Astrocyte (in vitro differentiated cells and primary cell): ENCODE measurements around the gene LRBA. TPM values are rescaled to one million over a fixed set of nuclear protein-coding genes. Genes with fewer than 3 reads are reported as not detected.

Experiments used
- DNase-seq: peaks from one replicate; pipeline ENCODE4 v3.0.0-alpha.2; 2010; ENCODE audit warnings: low read depth
- FAIRE-seq: peaks from 2 replicates; lab custom pipeline; 2011; peaks lifted over from hg19 to GRCh38; lab: Jason Lieb, UNC
- H2AFZ ChIP-seq: 2 replicates; pipeline ENCODE4 v1.6.0; 2012; ENCODE audit warnings: low read depth, low read length, inconsistent platforms
- H3K27ac ChIP-seq: 2 replicates; pipeline ENCODE4 v1.5.1; 2011; ENCODE audit warnings: low read depth, low read length, inconsistent platforms
- H3K27me3 ChIP-seq: 2 replicates; pipeline ENCODE4 v1.6.0; 2011; ENCODE audit warnings: low read length, inconsistent platforms; ENCODE audit not compliant: insufficient read depth
- H3K36me3 ChIP-seq: 2 replicates; pipeline ENCODE4 v1.5.1; 2011; ENCODE audit warnings: low read length, inconsistent platforms; ENCODE audit not compliant: insufficient read depth
- H3K4me1 ChIP-seq: 2 replicates; pipeline ENCODE4 v1.5.1; 2011; ENCODE audit warnings: low read length, inconsistent platforms; ENCODE audit not compliant: insufficient read depth
- H3K4me2 ChIP-seq: 2 replicates; pipeline ENCODE4 v1.6.0; 2012; ENCODE audit warnings: low read length, inconsistent platforms
- H3K4me3 ChIP-seq: 2 replicates; pipeline ENCODE4 v1.5.1; 2011; ENCODE audit warnings: low read depth, mild to moderate bottlenecking, low read length, inconsistent platforms; ENCODE audit not compliant: insufficient read depth
- H3K79me2 ChIP-seq: 2 replicates; pipeline ENCODE4 v1.6.0; 2012; ENCODE audit warnings: mild to moderate bottlenecking, low read length, inconsistent platforms; ENCODE audit not compliant: insufficient read depth
- H3K9ac ChIP-seq: 2 replicates; pipeline ENCODE4 v1.6.0; 2012; ENCODE audit warnings: mild to moderate bottlenecking, low read length, inconsistent platforms
- H3K9me3 ChIP-seq: 2 replicates; pipeline ENCODE4 v1.5.1; 2012; ENCODE audit warnings: low read depth, mild to moderate bottlenecking, low read length, inconsistent platforms; ENCODE audit not compliant: insufficient read depth
- H4K20me1 ChIP-seq: 2 replicates; pipeline ENCODE4 v1.6.0; 2012; ENCODE audit warnings: low read length, inconsistent platforms; ENCODE audit not compliant: insufficient read depth
- H3K27ac Mint-ChIP-seq: one replicate; pipeline ENCODE4 v1.8.0; 2021; ENCODE audit warnings: mild to moderate bottlenecking, mixed read lengths; ENCODE audit not compliant: unreplicated experiment
- H3K27me3 Mint-ChIP-seq: one replicate; pipeline ENCODE4 v1.8.0; 2021; ENCODE audit warnings: low read depth, mixed read lengths; ENCODE audit not compliant: unreplicated experiment
- H3K36me3 Mint-ChIP-seq: one replicate; pipeline ENCODE4 v1.8.0; 2021; ENCODE audit warnings: low read depth, mixed read lengths; ENCODE audit not compliant: unreplicated experiment
- H3K4me1 Mint-ChIP-seq: one replicate; pipeline ENCODE4 v1.8.0; 2021; ENCODE audit warnings: low read depth, mixed read lengths; ENCODE audit not compliant: unreplicated experiment
- H3K4me3 Mint-ChIP-seq: one replicate; pipeline ENCODE4 v1.8.0; 2021; ENCODE audit warnings: mild to moderate bottlenecking, moderate library complexity, mixed read lengths; ENCODE audit not compliant: unreplicated experiment
- H3K9me3 Mint-ChIP-seq: one replicate; pipeline ENCODE4 v1.8.0; 2021; ENCODE audit warnings: mild to moderate bottlenecking, mixed read lengths; ENCODE audit not compliant: unreplicated experiment
- EZH2 ChIP-seq: IDR thresholded peaks from 2 replicates; pipeline ENCODE4 v1.6.1; 2012; ENCODE audit warnings: mild to moderate bottlenecking, low read length, inconsistent platforms; ENCODE audit not compliant: insufficient read depth
- total RNA-seq: library from RNA; stranded (reverse); gene quantifications from 2 replicates; pipeline ENCODE4 v1.2.1, GENCODE V29; 2021
- TF ChIP-seq, protein P1 (sequence below): IDR thresholded peaks from 2 replicates; pipeline ENCODE4 v1.5.1; 2011; ENCODE audit warnings: low read depth, mild to moderate bottlenecking, inconsistent platforms, low read length, moderate library complexity; ENCODE audit not compliant: insufficient read depth

LRBA gene
- total RNA-seq, 1 donor from 2014 or later, result 25.3 TPM

- H3K27ac ChIP-seq, result no peak overlapping the region
- no peaks in the 10 kb centered on the region for H3K9me3 ChIP-seq
- TF ChIP-seq EZH2, result no peak
- TF ChIP-seq, protein P1, sequence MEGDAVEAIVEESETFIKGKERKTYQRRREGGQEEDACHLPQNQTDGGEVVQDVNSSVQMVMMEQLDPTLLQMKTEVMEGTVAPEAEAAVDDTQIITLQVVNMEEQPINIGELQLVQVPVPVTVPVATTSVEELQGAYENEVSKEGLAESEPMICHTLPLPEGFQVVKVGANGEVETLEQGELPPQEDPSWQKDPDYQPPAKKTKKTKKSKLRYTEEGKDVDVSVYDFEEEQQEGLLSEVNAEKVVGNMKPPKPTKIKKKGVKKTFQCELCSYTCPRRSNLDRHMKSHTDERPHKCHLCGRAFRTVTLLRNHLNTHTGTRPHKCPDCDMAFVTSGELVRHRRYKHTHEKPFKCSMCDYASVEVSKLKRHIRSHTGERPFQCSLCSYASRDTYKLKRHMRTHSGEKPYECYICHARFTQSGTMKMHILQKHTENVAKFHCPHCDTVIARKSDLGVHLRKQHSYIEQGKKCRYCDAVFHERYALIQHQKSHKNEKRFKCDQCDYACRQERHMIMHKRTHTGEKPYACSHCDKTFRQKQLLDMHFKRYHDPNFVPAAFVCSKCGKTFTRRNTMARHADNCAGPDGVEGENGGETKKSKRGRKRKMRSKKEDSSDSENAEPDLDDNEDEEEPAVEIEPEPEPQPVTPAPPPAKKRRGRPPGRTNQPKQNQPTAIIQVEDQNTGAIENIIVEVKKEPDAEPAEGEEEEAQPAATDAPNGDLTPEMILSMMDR, result no peak
- H3K9ac ChIP-seq, result no peak overlapping the region
- Mint-ChIP-seq H3K27me3 (no peaks in the 10 kb centered on the region), H3K27ac (no peak overlapping the region), H3K36me3 (no peaks in the 10 kb centered on the region), H3K9me3 (no peaks in the 10 kb centered on the region), H3K4me3 (no peak overlapping the region), H3K4me1 (peaks cover 1% of the 10 kb centered on the region)
- peaks cover 14% of the 10 kb centered on the region for H4K20me1 ChIP-seq
- H3K4me3 ChIP-seq, result no peak overlapping the region
- no peak overlapping the region for H3K4me2 ChIP-seq
- no peaks in the 10 kb centered on the region for H3K36me3 ChIP-seq
- FAIRE-seq, result no peak
- no peak for DNase-seq
- no peak overlapping the region for H2AFZ ChIP-seq
- peaks cover 26% of the 10 kb centered on the region for H3K79me2 ChIP-seq
- H3K4me1 ChIP-seq, result peaks cover 7% of the 10 kb centered on the region
- no peaks in the 10 kb centered on the region for H3K27me3 ChIP-seq
Observed at GRCh38 chr4:151000747-151001429, 14.2 kb downstream of the LRBA start.

- Mint-ChIP-seq H3K4me3 (no peak overlapping the region), H3K9me3 (no peaks in the 10 kb centered on the region), H3K27me3 (no peaks in the 10 kb centered on the region), H3K27ac (no peak overlapping the region), H3K36me3 (no peaks in the 10 kb centered on the region), H3K4me1 (no peaks in the 10 kb centered on the region)
- Histone ChIP-seq H3K36me3 (no peaks in the 10 kb centered on the region), H3K27me3 (no peaks in the 10 kb centered on the region), H3K9ac (no peak overlapping the region), H2AFZ (no peak overlapping the region), H3K9me3 (no peaks in the 10 kb centered on the region), H3K4me1 (peaks cover 4% of the 10 kb centered on the region), H4K20me1 (peaks cover 18% of the 10 kb centered on the region), H3K4me2 (no peak overlapping the region), H3K79me2 (peaks cover 26% of the 10 kb centered on the region), H3K27ac (no peak overlapping the region), H3K4me3 (no peak overlapping the region)
- no peak for TF ChIP-seq EZH2
- TF ChIP-seq, protein P1, result no peak
- FAIRE-seq (no peak), DNase-seq (no peak)
Observed at GRCh38 chr4:150999086-150999485, 16.0 kb downstream of the LRBA start.

- FAIRE-seq (no peak), DNase-seq (no peak)
- no peaks in the 10 kb centered on the region for H3K36me3 Mint-ChIP-seq
Observed at GRCh38 chr4:150997141-150997540, 17.9 kb downstream of the LRBA start.

More at GRCh38 chr4:150997141-150997540, 17.9 kb downstream of the LRBA start:
- Histone ChIP-seq H3K27ac (no peak overlapping the region), H3K4me1 (no peaks in the 10 kb centered on the region), H3K79me2 (peaks cover 13% of the 10 kb centered on the region), H3K4me3 (no peak overlapping the region), H2AFZ (no peak overlapping the region), H4K20me1 (peaks cover 18% of the 10 kb centered on the region), H3K9me3 (no peaks in the 10 kb centered on the region), H3K27me3 (no peaks in the 10 kb centered on the region), H3K36me3 (no peaks in the 10 kb centered on the region), H3K4me2 (no peak overlapping the region), H3K9ac (no peak overlapping the region)
- Mint-ChIP-seq H3K4me1 (no peaks in the 10 kb centered on the region), H3K27ac (no peak overlapping the region), H3K9me3 (no peaks in the 10 kb centered on the region), H3K27me3 (no peaks in the 10 kb centered on the region), H3K4me3 (no peak overlapping the region)
- TF ChIP-seq, protein P1, result no peak
- TF ChIP-seq EZH2, result no peak
